Kidney (tissue), 14 donors: ENCODE data around the gene KCNQ2. TPM values are rescaled to one million over a fixed set of nuclear protein-coding genes. Genes with fewer than 3 reads are reported as not detected.

Experiments used
- DNase-seq, 5 donors: peaks; one replicate each; pipeline ENCODE4 v3.0.0-alpha.2; 2013 to 2020
- FAIRE-seq: peaks from 2 replicates; lab custom pipeline; 2012; peaks lifted over from hg19 to GRCh38; lab: Jason Lieb, UNC
- H3K27ac ChIP-seq, 2 donors: one replicate each; pipeline ENCODE4 v1.7.0; 2013; ENCODE audit warnings: low read depth in 2 of 2, low read length in 2 of 2, inconsistent platforms in 1 of 2
- H3K27me3 ChIP-seq: one replicate; pipeline ENCODE4 v1.7.1; 2013; ENCODE audit warnings: low read length, inconsistent platforms; ENCODE audit not compliant: control insufficient read depth, insufficient read depth
- H3K36me3 ChIP-seq, 3 donors: one replicate each; pipeline versions ENCODE4 v1.7.0 to v1.7.1; 2013; ENCODE audit warnings: low read length in 3 of 3, control low read depth in 1 of 3, inconsistent platforms in 1 of 3; ENCODE audit not compliant: insufficient read depth in 3 of 3, control insufficient read depth in 2 of 3
- H3K4me1 ChIP-seq, 3 donors: one replicate each; pipeline versions ENCODE4 v1.7.0 to v1.7.1; 2013; ENCODE audit warnings: low read length in 3 of 3, inconsistent platforms in 1 of 3, low read depth in 1 of 3; ENCODE audit not compliant: control insufficient read depth in 2 of 3, insufficient read depth in 2 of 3
- H3K4me3 ChIP-seq, 3 donors: one replicate each; pipeline versions ENCODE4 v1.7.0 to v1.8.1; 2013; ENCODE audit warnings: low read length in 3 of 3, control low read depth in 1 of 3, inconsistent platforms in 1 of 3
- H3K9ac ChIP-seq, 3 donors: one replicate each; pipeline versions ENCODE4 v1.7.0 to v1.7.1; 2013; ENCODE audit warnings: low read length in 3 of 3, control low read depth in 1 of 3, inconsistent platforms in 1 of 3
- H3K9me3 ChIP-seq, 3 donors: one replicate each; pipeline versions ENCODE4 v1.7.0 to v1.7.1; 2013; ENCODE audit warnings: low read length in 3 of 3, control low read depth in 1 of 3, inconsistent platforms in 1 of 3; ENCODE audit not compliant: control insufficient read depth in 2 of 3, insufficient read depth in 1 of 3
- intact Hi-C: fragments of 100-400 bp; cut with DNase I; formaldehyde crosslinking; loops from one replicate; pipeline ENCODE4 v1.11.1; 2022
- polyA plus RNA-seq: library from polyadenylated mRNA; stranded (reverse); fragments of 350-450 nt; fragmentation: Illumina TruSeq; extraction: RNeasy Lipid Tissue Mini Kit (QIAGEN cat#74804); gene quantifications from one replicate; pipeline ENCODE4 v1.2.3, GENCODE V29; 2014; ENCODE audit warnings: low read depth, low replicate concordance; ENCODE audit not compliant: insufficient read depth
- total RNA-seq: library from RNA; stranded (reverse); fragmentation: NEBNext Ultra II Directional; extraction: Animal tissue kit (Norgen Biotek cat#: 25700); gene quantifications from one replicate; pipeline ENCODE4 v1.2.1, GENCODE V29; 2021
- TF ChIP-seq, protein P1 (sequence below): IDR thresholded peaks from 3 replicates; pipeline ENCODE4 v1.5.1; 2012; ENCODE audit warnings: mild to moderate bottlenecking, moderate library complexity, borderline replicate concordance; ENCODE audit not compliant: insufficient read depth; ENCODE audit errors: extremely low read depth
- donor health status: control.
- donor health status: control.
- donor health status: control.
- donor health status: control.
- donor health status: control.
- donor health status: DM: yes; HTN: yes; CAD: no.
- donor health status: Normal renal cell carcinoma (clear cell type).

Gene KCNQ2
- total and polyA plus RNA-seq, 2 donors from 2014 or later, result 2.2 TPM; not detected in 1

DNA sequence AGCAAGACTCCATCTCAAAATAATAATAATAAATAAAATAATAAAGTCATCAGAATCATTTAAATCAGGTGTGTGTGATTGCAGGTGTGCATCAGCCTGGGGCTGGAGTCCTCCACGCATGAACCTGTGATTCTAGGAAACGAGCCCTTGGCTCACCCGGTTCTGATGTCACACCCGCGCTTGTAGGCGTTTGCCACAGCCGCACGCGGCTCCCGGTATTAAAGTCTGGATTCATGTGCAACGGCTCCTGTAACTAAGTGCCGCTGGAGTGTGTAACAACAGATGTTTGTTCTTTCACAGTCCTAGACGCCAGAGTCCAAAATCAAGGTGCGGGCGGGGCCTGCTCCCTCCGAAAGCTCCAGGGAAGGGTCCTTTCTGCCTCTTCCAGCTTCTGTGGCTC lies 45.2 kb downstream of the KCNQ2 start:
- DNase-seq (no peak), FAIRE-seq (no peak)
- Histone ChIP-seq H3K9me3 (no peaks in the 10 kb centered on the region), H3K27ac (no peak overlapping the region), H3K36me3 (no peaks in the 10 kb centered on the region), H3K4me1 (no peaks in the 10 kb centered on the region), H3K9ac (no peak overlapping the region), H3K27me3 (no peaks in the 10 kb centered on the region), H3K4me3 (no peak overlapping the region)
- intact Hi-C loops, result no loop called here
- TF ChIP-seq, protein P1, sequence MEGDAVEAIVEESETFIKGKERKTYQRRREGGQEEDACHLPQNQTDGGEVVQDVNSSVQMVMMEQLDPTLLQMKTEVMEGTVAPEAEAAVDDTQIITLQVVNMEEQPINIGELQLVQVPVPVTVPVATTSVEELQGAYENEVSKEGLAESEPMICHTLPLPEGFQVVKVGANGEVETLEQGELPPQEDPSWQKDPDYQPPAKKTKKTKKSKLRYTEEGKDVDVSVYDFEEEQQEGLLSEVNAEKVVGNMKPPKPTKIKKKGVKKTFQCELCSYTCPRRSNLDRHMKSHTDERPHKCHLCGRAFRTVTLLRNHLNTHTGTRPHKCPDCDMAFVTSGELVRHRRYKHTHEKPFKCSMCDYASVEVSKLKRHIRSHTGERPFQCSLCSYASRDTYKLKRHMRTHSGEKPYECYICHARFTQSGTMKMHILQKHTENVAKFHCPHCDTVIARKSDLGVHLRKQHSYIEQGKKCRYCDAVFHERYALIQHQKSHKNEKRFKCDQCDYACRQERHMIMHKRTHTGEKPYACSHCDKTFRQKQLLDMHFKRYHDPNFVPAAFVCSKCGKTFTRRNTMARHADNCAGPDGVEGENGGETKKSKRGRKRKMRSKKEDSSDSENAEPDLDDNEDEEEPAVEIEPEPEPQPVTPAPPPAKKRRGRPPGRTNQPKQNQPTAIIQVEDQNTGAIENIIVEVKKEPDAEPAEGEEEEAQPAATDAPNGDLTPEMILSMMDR, result no peak

DNA sequence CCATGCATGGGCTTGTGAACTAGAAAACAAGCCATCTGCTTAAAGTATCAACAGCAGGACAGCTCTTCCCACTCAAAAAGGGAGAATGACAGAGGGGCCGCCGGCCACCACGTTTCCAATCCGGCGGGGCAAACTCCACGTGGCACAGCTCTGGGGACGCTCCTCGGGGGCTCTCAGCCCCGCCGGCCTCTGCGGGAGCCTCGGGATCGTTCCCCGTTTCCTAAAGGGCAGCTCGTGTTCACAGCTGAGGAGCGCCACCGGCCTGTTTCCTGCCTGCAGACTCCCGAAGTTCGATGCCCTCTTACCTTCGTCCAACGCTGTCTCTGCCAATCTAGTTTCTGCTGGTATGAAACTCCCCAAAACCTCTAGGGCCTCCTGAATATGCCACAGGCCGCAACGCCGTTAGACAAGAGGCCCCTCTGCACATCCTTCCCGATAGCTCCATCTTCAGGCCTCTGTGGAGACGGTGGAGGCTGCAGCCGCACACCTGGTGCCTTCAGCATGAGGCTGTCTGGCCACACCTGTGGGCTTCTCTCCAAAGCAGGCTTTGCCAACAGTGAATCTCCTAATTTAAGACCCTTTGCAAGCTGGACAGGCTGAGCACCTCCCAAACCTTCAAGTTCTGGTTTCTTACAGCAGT lies 46.5 kb downstream of the KCNQ2 start:
- Histone ChIP-seq H3K4me3 (no peak overlapping the region), H3K27ac (no peak overlapping the region)
- TF ChIP-seq, protein P1, result no peak

DNA sequence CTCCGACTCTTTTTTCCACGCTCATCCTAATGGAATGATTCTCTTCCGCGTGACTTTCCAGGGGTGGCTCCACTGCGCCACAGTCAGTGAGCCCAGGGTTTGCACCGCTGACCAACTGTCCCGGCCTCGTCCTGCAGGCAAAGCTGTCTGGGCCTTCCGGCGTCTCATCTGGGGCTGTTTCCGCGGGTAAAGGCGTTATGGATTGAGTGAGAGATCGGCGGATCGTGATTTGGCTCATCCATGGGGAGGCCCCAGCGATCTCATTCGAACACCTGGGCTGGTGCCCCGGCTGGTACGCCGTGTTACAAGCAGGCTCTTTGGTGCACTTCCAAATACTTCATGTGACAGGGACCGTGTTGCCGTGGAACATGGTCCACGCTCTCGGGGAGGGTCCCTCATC lies 47.8 kb downstream of the KCNQ2 start:
- no peak for FAIRE-seq
- Histone ChIP-seq H3K9me3 (no peaks in the 10 kb centered on the region), H3K36me3 (no peaks in the 10 kb centered on the region), H3K4me1 (no peaks in the 10 kb centered on the region), H3K4me3 (no peak overlapping the region), H3K27me3 (no peaks in the 10 kb centered on the region), H3K27ac (no peak overlapping the region), H3K9ac (no peak overlapping the region)
- intact Hi-C loops, result no loop called here
- DNase-seq, result no peak
- TF ChIP-seq, protein P1, result no peak

More for the DNA sequence above, 46.5 kb downstream of the KCNQ2 start:
- no peaks in the 10 kb centered on the region for H3K9me3 ChIP-seq
- no peak overlapping the region for H3K9ac ChIP-seq
- intact Hi-C loops, result no loop called here
- H3K36me3 ChIP-seq, result no peaks in the 10 kb centered on the region
- H3K4me1 ChIP-seq, result no peaks in the 10 kb centered on the region
- FAIRE-seq (no peak), DNase-seq (no peak)
- no peaks in the 10 kb centered on the region for H3K27me3 ChIP-seq

DNA sequence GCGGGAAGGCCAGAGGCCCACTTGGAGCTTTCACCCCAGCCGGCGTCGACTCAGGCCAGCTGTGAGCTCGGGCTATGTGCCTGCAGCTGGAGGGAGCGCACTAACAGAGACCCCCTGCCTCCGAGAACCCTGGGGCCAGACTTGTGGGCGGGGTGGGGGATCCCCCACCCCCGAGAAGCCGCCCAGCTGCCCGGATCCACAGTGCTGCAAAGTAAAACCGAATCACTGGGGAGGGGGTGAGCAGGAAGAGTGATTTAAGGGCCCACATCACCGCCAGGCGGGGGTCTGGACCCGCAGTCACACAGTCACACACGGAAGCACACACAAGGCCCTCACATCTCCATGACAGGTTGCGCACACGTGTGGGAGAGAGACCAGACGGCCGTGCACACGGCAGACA lies 48.7 kb downstream of the KCNQ2 start:
- Histone ChIP-seq H3K4me1 (no peaks in the 10 kb centered on the region), H3K27ac (no peak overlapping the region), H3K36me3 (no peaks in the 10 kb centered on the region), H3K27me3 (no peaks in the 10 kb centered on the region), H3K9me3 (no peaks in the 10 kb centered on the region), H3K4me3 (no peak overlapping the region), H3K9ac (no peak overlapping the region)
- FAIRE-seq (no peak), DNase-seq (no peak)
- intact Hi-C loops, result no loop called here
- TF ChIP-seq, protein P1, result no peak
